Coronary artery (tissue), 2 donors: Measurements from ENCODE around the gene FRMPD3.

Source experiments
- DNase-seq: peaks from one replicate; pipeline ENCODE4 v3.0.0-alpha.2; 2017; ENCODE audit warnings: low spot score
- H3K27ac ChIP-seq, 2 donors: fragments of 200-600 bp; sonication (generic); one replicate each; pipeline ENCODE4 v1.5.1; 2016 to 2019
- H3K4me3 ChIP-seq: fragments of 200-600 bp; sonication (generic); 2 replicates; pipeline ENCODE4 v1.5.1; 2016; ENCODE audit warnings: mild to moderate bottlenecking, moderate library complexity
- CTCF ChIP-seq: fragments of 200-600 bp; sonication (generic); IDR thresholded peaks from one replicate; pipeline ENCODE4 v1.5.1; 2019; ENCODE audit warnings: antibody characterized with exemption

Gene FRMPD3

GRCh38 chrX:107442914-107443527, 6.4 kb upstream of the FRMPD3 start:
- TF ChIP-seq CTCF = no peak
- no peak for DNase-seq
- Histone ChIP-seq H3K4me3 (no peak overlapping the region), H3K27ac (no peak overlapping the region)

DNA sequence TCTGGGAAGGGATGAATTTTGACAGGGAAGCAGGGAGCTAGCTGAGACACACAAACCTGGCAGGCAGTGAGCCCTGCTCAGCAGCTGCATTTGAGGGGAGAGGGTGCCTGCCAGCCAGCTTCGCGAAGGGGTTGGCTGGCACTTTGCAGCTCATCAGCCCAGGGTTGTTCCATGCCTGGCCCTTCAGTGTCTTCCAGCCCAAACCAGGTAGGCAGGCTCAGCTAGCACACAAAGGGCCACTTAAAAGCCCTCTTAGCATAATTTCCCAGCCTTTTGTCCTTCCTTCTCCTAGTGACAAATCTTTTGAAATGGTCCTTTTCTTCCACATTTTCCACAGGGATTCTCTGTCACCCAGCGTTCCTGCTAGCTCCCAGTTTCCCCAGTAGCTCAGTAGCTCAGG, 4.3 kb upstream of the FRMPD3 start:
- Histone ChIP-seq H3K4me3 (no peak overlapping the region), H3K27ac (no peak overlapping the region)
- no peak for DNase-seq
- no peak for TF ChIP-seq CTCF

DNA sequence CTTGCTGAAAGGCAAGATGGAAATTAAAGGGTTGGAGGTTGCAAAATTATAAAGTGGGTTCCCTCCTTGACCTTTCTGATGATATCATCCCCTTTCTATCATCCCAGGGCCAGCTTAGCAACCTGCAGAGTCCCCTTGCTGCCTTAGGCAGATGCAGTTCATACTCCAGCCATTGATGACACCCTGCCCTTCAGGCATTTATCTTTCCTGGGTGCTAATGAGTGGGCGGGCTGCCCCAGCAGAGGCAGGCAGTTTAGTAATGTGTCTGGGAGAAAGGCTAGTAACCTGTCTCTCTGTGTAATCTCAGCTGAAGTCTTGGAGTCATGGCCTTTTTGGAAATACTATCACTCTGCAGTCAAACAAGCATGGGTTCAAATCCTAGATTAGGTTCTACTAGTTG, 3.8 kb upstream of the FRMPD3 start:
- no peak for TF ChIP-seq CTCF
- H3K27ac ChIP-seq = no peak overlapping the region
- no peak for DNase-seq
- no peak overlapping the region for H3K4me3 ChIP-seq

DNA sequence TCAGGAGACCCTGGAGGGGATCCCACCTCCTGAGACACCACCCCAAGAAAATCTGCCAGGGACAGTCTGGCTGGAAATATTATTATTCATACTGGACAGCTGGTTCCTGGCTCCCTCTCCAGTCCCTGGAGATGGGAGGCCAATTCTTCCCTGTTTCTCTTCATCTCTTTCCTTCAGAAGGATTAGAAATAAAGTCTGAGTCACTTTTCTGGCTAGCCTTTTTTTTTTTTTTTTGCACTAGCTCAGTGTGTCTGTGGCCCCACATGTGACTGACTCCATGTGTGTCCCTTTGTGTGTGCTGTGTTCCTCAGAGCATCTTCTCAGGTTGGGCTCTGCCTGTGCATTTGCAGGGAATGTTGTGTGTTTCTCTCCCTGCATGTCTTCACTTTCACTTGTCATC, 1.8 kb upstream of the FRMPD3 start:
- no peak for TF ChIP-seq CTCF
- DNase-seq = no peak
- no peak overlapping the region for H3K27ac ChIP-seq
- no peak overlapping the region for H3K4me3 ChIP-seq

GRCh38 chrX:107448625-107448997, 841 bp upstream of the FRMPD3 start:
- no peak for TF ChIP-seq CTCF
- Histone ChIP-seq H3K27ac (no peak overlapping the region), H3K4me3 (peak overlapping the region; percentile 65)
- DNase-seq = no peak

DNA sequence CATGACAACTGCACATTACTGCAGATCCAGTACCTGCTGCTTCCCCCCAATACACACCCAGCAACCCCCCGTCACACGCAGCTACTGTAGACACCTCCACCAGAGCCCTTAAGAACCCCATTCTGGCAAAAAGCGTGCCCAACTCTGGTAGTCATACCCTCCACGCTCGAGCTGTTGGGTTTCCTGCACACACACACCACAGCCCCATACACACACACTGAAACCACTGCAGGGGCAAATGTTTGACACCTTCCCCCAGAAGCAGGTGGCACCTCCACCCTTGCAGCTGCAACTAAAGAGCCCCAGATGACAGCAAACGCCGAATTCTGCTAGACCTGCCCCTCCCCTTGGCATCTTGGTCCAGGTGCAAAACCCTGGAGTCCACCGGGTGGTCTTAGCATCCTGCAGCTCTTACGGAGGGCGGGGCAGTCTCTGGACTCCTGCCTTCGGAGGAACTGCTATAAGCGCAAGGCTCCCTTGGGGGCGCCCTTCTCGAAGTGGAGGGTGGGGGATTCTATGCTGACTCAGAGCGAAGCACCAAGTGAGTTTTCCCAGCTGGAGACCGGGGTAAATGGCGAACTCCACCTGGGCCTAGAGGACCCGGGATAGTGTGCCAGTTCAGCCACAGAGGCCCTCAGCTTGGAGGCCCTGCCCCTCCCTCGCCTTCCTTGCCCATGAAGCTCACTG, 1.5 kb downstream of the FRMPD3 start:
- DNase-seq = no peak
- Histone ChIP-seq H3K4me3 (no peak overlapping the region), H3K27ac (no peak overlapping the region)
- no peak for TF ChIP-seq CTCF

- Histone ChIP-seq H3K27ac (no peak overlapping the region), H3K4me3 (no peak overlapping the region)
- DNase-seq = no peak
- TF ChIP-seq CTCF = no peak
These were observed 2.3 kb downstream of the FRMPD3 start for GRCh38 chrX:107451731-107452130.
